GM23338 (cell line): Measurements from ENCODE around the gene CKLF. TPM values are rescaled to one million over a fixed set of nuclear protein-coding genes. Genes with fewer than 3 reads are reported as not detected.

Experiments
- ATAC-seq: fragments of 200-7000 bp; cut with Tn5 transposase; 3 replicates; pipeline ENCODE4 v1.9.1; 2020
- DNase-seq: peaks from one replicate; pipeline ENCODE4 v3.0.0-alpha.2; 2015; ENCODE audit warnings: low spot score
- H2AFZ ChIP-seq: fragments of 200-600 bp; sonication (generic); 2 replicates; pipeline ENCODE4 v1.8.0; 2016; ENCODE audit warnings: antibody characterized with exemption, mild to moderate bottlenecking, moderate library complexity
- H3F3A ChIP-seq: fragments of 200-600 bp; sonication (generic); replicated peaks from 2 replicates; pipeline ENCODE4 v1.8.0; 2017; ENCODE audit warnings: antibody characterized with exemption, mixed run types, low read depth
- H3K27ac ChIP-seq: fragments of 200-600 bp; sonication (generic); 2 replicates; pipeline ENCODE4 v1.6.1; 2016; ENCODE audit warnings: low read depth
- H3K27me3 ChIP-seq: fragments of 200-600 bp; sonication (generic); 2 replicates; pipeline ENCODE4 v1.8.0; 2016; ENCODE audit warnings: mild to moderate bottlenecking, mixed run types, moderate library complexity; ENCODE audit not compliant: insufficient read depth
- H3K36me3 ChIP-seq: fragments of 200-600 bp; sonication (generic); 2 replicates; pipeline ENCODE4 v1.8.0; 2016; ENCODE audit warnings: mild to moderate bottlenecking; ENCODE audit not compliant: insufficient read depth
- H3K4me1 ChIP-seq: fragments of 200-600 bp; sonication (generic); 2 replicates; pipeline ENCODE4 v1.8.0; 2016; ENCODE audit warnings: mild to moderate bottlenecking, moderate library complexity; ENCODE audit not compliant: insufficient read depth
- H3K4me2 ChIP-seq: fragments of 200-600 bp; sonication (generic); 2 replicates; pipeline ENCODE4 v1.7.1; 2017; ENCODE audit warnings: mixed run types
- H3K4me3 ChIP-seq: fragments of 200-600 bp; sonication (generic); 2 replicates; pipeline ENCODE4 v1.6.1; 2016; ENCODE audit warnings: mixed run types
- H3K79me2 ChIP-seq: fragments of 200-600 bp; sonication (generic); replicated peaks from 2 replicates; pipeline ENCODE4 v1.8.0; 2017; ENCODE audit warnings: mild to moderate bottlenecking; ENCODE audit not compliant: insufficient read depth
- H3K9me2 ChIP-seq: fragments of 200-600 bp; sonication (generic); 2 replicates; pipeline ENCODE4 v1.8.0; 2017; ENCODE audit not compliant: insufficient read depth
- H4K20me1 ChIP-seq: fragments of 200-600 bp; sonication (generic); replicated peaks from 2 replicates; pipeline ENCODE4 v1.8.0; 2017; ENCODE audit warnings: mild to moderate bottlenecking; ENCODE audit not compliant: insufficient read depth
- H3K27ac Mint-ChIP-seq: 2 replicates; pipeline ENCODE4 v1.8.0; 2020; ENCODE audit warnings: inconsistent platforms, mild to moderate bottlenecking, moderate library complexity, mixed read lengths
- H3K27me3 Mint-ChIP-seq: 3 replicates; pipeline ENCODE4 v1.8.0; 2022; ENCODE audit warnings: low read depth, mild to moderate bottlenecking, moderate library complexity, mixed read lengths, inconsistent platforms; ENCODE audit not compliant: insufficient read depth, poor library complexity
- H3K36me3 Mint-ChIP-seq: 3 replicates; pipeline ENCODE4 v1.8.0; 2021; ENCODE audit warnings: low read depth, mild to moderate bottlenecking, inconsistent platforms, moderate library complexity, mixed read lengths
- H3K4me1 Mint-ChIP-seq: 3 replicates; pipeline ENCODE4 v1.8.0; 2020; ENCODE audit warnings: mild to moderate bottlenecking, inconsistent platforms, mixed read lengths
- H3K4me3 Mint-ChIP-seq: 3 replicates; pipeline ENCODE4 v1.8.0; 2021; ENCODE audit warnings: moderate library complexity, mild to moderate bottlenecking, inconsistent platforms, mixed read lengths
- H3K9me3 Mint-ChIP-seq: 3 replicates; pipeline ENCODE4 v1.8.0; 2020; ENCODE audit warnings: moderate library complexity, mild to moderate bottlenecking, inconsistent platforms, mixed read lengths
- CREB1 ChIP-seq: fragments of 250-450 bp; sonication (Bioruptor Pico); IDR thresholded peaks from 2 replicates; pipeline ENCODE4 v1.5.0; 2020; ENCODE audit warnings: low read depth, mild to moderate bottlenecking, moderate library complexity
- CTCF ChIP-seq, 2 experiments: fragments of 200-600 bp in 1 of 2; sonication (generic) in 1 of 2; conservative IDR thresholded peaks; 2 replicates each; pipeline versions ENCODE4 v1.5.1 to v1.6.1; 2016 to 2017; ENCODE audit warnings: antibody characterized with exemption in 2 of 2, low read depth in 2 of 2, mild to moderate bottlenecking in 2 of 2, moderate library complexity in 1 of 2
- ETS1 ChIP-seq: IDR thresholded peaks from 2 replicates; pipeline ENCODE4 v1.6.1; 2016; ENCODE audit warnings: antibody characterized with exemption
- EZH2 ChIP-seq: fragments of 200-600 bp; sonication (generic); IDR thresholded peaks from one replicate; pipeline ENCODE4 v1.8.0; 2017; ENCODE audit warnings: antibody characterized with exemption, mild to moderate bottlenecking, low read depth; ENCODE audit not compliant: unreplicated experiment
- EZH2phosphoT487 ChIP-seq: fragments of 200-600 bp; sonication (generic); IDR thresholded peaks from one replicate; pipeline ENCODE4 v1.8.1; 2018; ENCODE audit warnings: antibody characterized with exemption; ENCODE audit not compliant: unreplicated experiment
- JUNB ChIP-seq: IDR thresholded peaks from one replicate; pipeline ENCODE4 v1.6.1; 2016; ENCODE audit warnings: antibody characterized with exemption; ENCODE audit not compliant: unreplicated experiment
- NANOG ChIP-seq: IDR thresholded peaks from 2 replicates; pipeline ENCODE4 v1.6.1; 2016; ENCODE audit warnings: antibody characterized with exemption, borderline replicate concordance
- POLR2AphosphoS5 ChIP-seq: IDR thresholded peaks from 2 replicates; pipeline ENCODE4 v1.6.1; 2016; ENCODE audit warnings: antibody characterized with exemption, low read depth
- REST ChIP-seq: IDR thresholded peaks from one replicate; pipeline ENCODE4 v1.6.1; 2018; ENCODE audit warnings: antibody characterized with exemption; ENCODE audit not compliant: unreplicated experiment
- STAT1 ChIP-seq: IDR thresholded peaks from one replicate; pipeline ENCODE4 v1.6.1; 2016; ENCODE audit warnings: antibody characterized with exemption; ENCODE audit not compliant: unreplicated experiment
- ZNF114 ChIP-seq: fragments of 250-450 bp; sonication (Bioruptor Pico); IDR thresholded peaks from 2 replicates; pipeline ENCODE4 v1.5.0; 2020; ENCODE audit warnings: mild to moderate bottlenecking, moderate library complexity
- ZNF331 ChIP-seq: fragments of 250-450 bp; sonication (Bioruptor Pico); IDR thresholded peaks from 2 replicates; pipeline ENCODE4 v1.5.0; 2020; ENCODE audit warnings: low read depth, mild to moderate bottlenecking, moderate library complexity
- ZNF462 ChIP-seq: fragments of 250-450 bp; sonication (Bioruptor Pico); IDR thresholded peaks from 2 replicates; pipeline ENCODE4 v1.5.0; 2020; ENCODE audit warnings: mild to moderate bottlenecking, moderate library complexity
- polyA plus RNA-seq: library from polyadenylated mRNA; unstranded; fragments of >200 nt; fragmentation: Nextera tagmentation; extraction: Ambion mirVana; gene quantifications from 2 replicates; pipeline ENCODE4 v1.2.1, GENCODE V29; 2016
- total RNA-seq: library from RNA; depleted of rRNA; stranded (reverse); fragments of >200 nt; shearing (Covaris generic); gene quantifications from 2 replicates; pipeline ENCODE4 v1.2.3, GENCODE V29; 2014

Gene CKLF
- total and polyA plus RNA-seq, 2 experiments from 2014 or later: 25.5 to 60.0 TPM

GRCh38 chr16:66554021-66554420, 1.6 kb downstream of the CKLF start:
- no peak overlapping the region for H3K4me3 Mint-ChIP-seq
- peaks cover 5% of the 10 kb centered on the region; the same call in 2 of the 3 replicates for H3K36me3 Mint-ChIP-seq
- H3K4me2 ChIP-seq: no peak overlapping the region
- H4K20me1 ChIP-seq: 0 out of 2 replicates have a peak, but pooled peaks cover 5% of the 10 kb centered on the region
- no peak overlapping the region for H3K27ac Mint-ChIP-seq
- peaks cover 3% of the 10 kb centered on the region; the same call in 1 of the 2 replicates for H3K9me2 ChIP-seq
- TF ChIP-seq ZNF114 (CRISPR knock-in tag) (no peak), ZNF462 (no peak), ETS1 (no peak), POLR2AphosphoS5 (no peak), JUNB (no peak), STAT1 (no peak), REST (no peak), CREB1 (CRISPR knock-in tag) (no peak), EZH2 (no peak), EZH2phosphoT487 (no peak), NANOG (no peak), ZNF331 (CRISPR knock-in tag) (no peak), CTCF (conservative IDR thresholded peaks at IDR 0.05; ENCODE audit: low read depth in 2 of 2) (no peak)
- no peak overlapping the region for H3K27ac ChIP-seq
- peaks cover 14% of the 10 kb centered on the region for H3K4me1 Mint-ChIP-seq
- no peaks in the 10 kb centered on the region for H3K36me3 ChIP-seq
- ATAC-seq (no peak), DNase-seq (no peak)
- H3F3A ChIP-seq: peaks cover 16% of the 10 kb centered on the region; the same call in 1 of the 2 replicates
- no peak overlapping the region for H3K4me3 ChIP-seq
- H2AFZ ChIP-seq: no peak overlapping the region
- H3K79me2 ChIP-seq: peaks cover 5% of the 10 kb centered on the region; the same call in 1 of the 2 replicates
- H3K27me3 Mint-ChIP-seq: peaks cover 29% of the 10 kb centered on the region
- H3K4me1 ChIP-seq: peaks cover 8% of the 10 kb centered on the region
- H3K9me3 Mint-ChIP-seq: peaks cover 12% of the 10 kb centered on the region; the same call in 2 of the 3 replicates
- peaks cover 18% of the 10 kb centered on the region for H3K27me3 ChIP-seq
